ENCODE data around the gene TGFB1.

DNA sequence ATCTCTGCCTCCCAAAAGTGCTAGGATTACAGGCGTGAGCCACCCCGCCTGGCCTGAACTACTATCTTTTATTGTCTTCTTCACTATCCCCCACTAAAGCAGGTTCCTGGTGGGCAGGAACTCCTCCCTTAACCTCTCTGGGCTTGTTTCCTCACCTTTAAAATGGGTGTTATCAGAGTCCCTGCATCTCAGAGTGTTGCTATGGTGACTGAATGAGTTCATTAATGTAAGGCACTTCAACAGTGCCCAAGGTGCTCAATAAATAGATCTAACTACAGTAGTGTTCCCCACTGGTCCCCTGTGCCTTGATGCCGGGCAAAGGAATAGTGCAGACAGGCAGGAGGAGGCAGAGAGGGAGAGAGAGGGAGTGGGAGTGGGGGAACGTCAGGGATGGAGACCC lies 23.2 kb downstream of the TGFB1 start:
- no peak for TF ChIP-seq EZH2 (IDR thresholded peaks at IDR 0.05)
- TF ChIP-seq, protein P1, sequence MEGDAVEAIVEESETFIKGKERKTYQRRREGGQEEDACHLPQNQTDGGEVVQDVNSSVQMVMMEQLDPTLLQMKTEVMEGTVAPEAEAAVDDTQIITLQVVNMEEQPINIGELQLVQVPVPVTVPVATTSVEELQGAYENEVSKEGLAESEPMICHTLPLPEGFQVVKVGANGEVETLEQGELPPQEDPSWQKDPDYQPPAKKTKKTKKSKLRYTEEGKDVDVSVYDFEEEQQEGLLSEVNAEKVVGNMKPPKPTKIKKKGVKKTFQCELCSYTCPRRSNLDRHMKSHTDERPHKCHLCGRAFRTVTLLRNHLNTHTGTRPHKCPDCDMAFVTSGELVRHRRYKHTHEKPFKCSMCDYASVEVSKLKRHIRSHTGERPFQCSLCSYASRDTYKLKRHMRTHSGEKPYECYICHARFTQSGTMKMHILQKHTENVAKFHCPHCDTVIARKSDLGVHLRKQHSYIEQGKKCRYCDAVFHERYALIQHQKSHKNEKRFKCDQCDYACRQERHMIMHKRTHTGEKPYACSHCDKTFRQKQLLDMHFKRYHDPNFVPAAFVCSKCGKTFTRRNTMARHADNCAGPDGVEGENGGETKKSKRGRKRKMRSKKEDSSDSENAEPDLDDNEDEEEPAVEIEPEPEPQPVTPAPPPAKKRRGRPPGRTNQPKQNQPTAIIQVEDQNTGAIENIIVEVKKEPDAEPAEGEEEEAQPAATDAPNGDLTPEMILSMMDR (IDR thresholded peaks at IDR 0.05 in 2 of 3, conservative IDR thresholded peaks at IDR 0.05 in 1 of 3; ENCODE audit: borderline replicate concordance in 1 of 3, insufficient read depth in 1 of 3, low read depth in 2 of 3, low read length in 2 of 3), result no peak
- TF ChIP-seq POLR2A (IDR thresholded peaks at IDR 0.05; ENCODE audit: borderline replicate concordance, extremely low read depth, insufficient read depth, insufficient read length), result no peak
- TF ChIP-seq, protein P2, sequence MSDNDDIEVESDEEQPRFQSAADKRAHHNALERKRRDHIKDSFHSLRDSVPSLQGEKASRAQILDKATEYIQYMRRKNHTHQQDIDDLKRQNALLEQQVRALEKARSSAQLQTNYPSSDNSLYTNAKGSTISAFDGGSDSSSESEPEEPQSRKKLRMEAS (IDR thresholded peaks at IDR 0.05), result no peak
- no peak for TF ChIP-seq SP1 (IDR thresholded peaks at IDR 0.05; ENCODE audit: low read depth)
- no peak for TF ChIP-seq POLR2AphosphoS5 (IDR thresholded peaks at IDR 0.05; ENCODE audit: low read depth, low read length)
- no peak for TF ChIP-seq EZH2phosphoT487 (IDR thresholded peaks at IDR 0.05; ENCODE audit: borderline replicate concordance)
- TF ChIP-seq EGR1 (IDR thresholded peaks at IDR 0.05; ENCODE audit: low read depth), result no peak
- TF ChIP-seq, protein P3, sequence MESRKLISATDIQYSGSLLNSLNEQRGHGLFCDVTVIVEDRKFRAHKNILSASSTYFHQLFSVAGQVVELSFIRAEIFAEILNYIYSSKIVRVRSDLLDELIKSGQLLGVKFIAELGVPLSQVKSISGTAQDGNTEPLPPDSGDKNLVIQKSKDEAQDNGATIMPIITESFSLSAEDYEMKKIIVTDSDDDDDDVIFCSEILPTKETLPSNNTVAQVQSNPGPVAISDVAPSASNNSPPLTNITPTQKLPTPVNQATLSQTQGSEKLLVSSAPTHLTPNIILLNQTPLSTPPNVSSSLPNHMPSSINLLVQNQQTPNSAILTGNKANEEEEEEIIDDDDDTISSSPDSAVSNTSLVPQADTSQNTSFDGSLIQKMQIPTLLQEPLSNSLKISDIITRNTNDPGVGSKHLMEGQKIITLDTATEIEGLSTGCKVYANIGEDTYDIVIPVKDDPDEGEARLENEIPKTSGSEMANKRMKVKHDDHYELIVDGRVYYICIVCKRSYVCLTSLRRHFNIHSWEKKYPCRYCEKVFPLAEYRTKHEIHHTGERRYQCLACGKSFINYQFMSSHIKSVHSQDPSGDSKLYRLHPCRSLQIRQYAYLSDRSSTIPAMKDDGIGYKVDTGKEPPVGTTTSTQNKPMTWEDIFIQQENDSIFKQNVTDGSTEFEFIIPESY (IDR thresholded peaks at IDR 0.05; ENCODE audit: extremely low read depth, insufficient replicate concordance, low read length), result no peak
